Panc1 (cell line): ENCODE measurements around the gene EYS. TPM values are rescaled to one million over a fixed set of nuclear protein-coding genes. Genes with fewer than 3 reads are reported as not detected.

Source experiments
- ATAC-seq: fragments of 200-7000 bp; cut with Tn5 transposase; 2 replicates; pipeline ENCODE4 v1.9.1; 2020; ENCODE audit warnings: mild to moderate bottlenecking, moderate library complexity
- BruUV-seq: library from RNA; stranded (reverse); fragments of 400-500 nt; replicated peaks from 2 replicates; lab custom pipeline; 2021; lab: Mats Ljungman, UMichigan
- CTCF ChIA-PET: fragments of 300-600 bp; sonication (Branson Sonifier 250); formaldehyde crosslinking; loops from one replicate; lab custom pipeline; 2022; ENCODE audit warnings: antibody characterized with exemption; lab: Charles Lee
- POLR2A ChIA-PET: fragments of 300-600 bp; sonication (Branson Sonifier 250); formaldehyde crosslinking; loops from one replicate; lab custom pipeline; 2022; ENCODE audit warnings: antibody characterized with exemption; lab: Charles Lee
- DNase-seq: peaks from one replicate; pipeline ENCODE4 v3.0.0-alpha.2; 2010; ENCODE audit warnings: low read depth, low spot score
- H3K27ac ChIP-seq: 2 replicates; pipeline ENCODE4 v1.5.1; 2011; ENCODE audit warnings: mild to moderate bottlenecking, low read length, inconsistent platforms
- H3K27me3 ChIP-seq: fragments of 200-500 bp; sonication (Bioruptor generic); 2 replicates; pipeline ENCODE4 v1.6.0; 2014; ENCODE audit warnings: low read length, inconsistent platforms; ENCODE audit not compliant: control insufficient read depth, insufficient read depth
- H3K36me3 ChIP-seq: fragments of 200-500 bp; sonication (Bioruptor generic); 2 replicates; pipeline ENCODE4 v1.5.1; 2014; ENCODE audit warnings: inconsistent platforms, mild to moderate bottlenecking, low read length, moderate library complexity; ENCODE audit not compliant: control insufficient read depth, insufficient read depth
- H3K4me1 ChIP-seq: 2 replicates; pipeline ENCODE4 v1.5.1; 2011; ENCODE audit warnings: inconsistent platforms, mild to moderate bottlenecking, low read length, moderate library complexity; ENCODE audit not compliant: control insufficient read depth, insufficient read depth
- H3K4me3 ChIP-seq, 2 experiments: 2 replicates each; pipeline ENCODE4 v1.5.1; 2011 to 2012; ENCODE audit warnings: low read depth in 2 of 2, low read length in 2 of 2, mild to moderate bottlenecking in 2 of 2, inconsistent platforms in 1 of 2, moderate library complexity in 1 of 2
- H3K9me3 ChIP-seq: fragments of 200-500 bp; sonication (Bioruptor generic); 2 replicates; pipeline ENCODE4 v1.5.1; 2014; ENCODE audit warnings: low read depth, mild to moderate bottlenecking, inconsistent platforms, low read length, moderate library complexity; ENCODE audit not compliant: control insufficient read depth, insufficient read depth
- POLR2AphosphoS5 ChIP-seq: IDR thresholded peaks from 2 replicates; pipeline ENCODE4 v1.6.1; 2012; ENCODE audit warnings: mild to moderate bottlenecking, low read depth, low read length, moderate library complexity
- SIN3A ChIP-seq: IDR thresholded peaks from 2 replicates; pipeline ENCODE4 v1.6.1; 2012; ENCODE audit warnings: low read depth, mild to moderate bottlenecking, low read length, moderate library complexity, borderline replicate concordance; ENCODE audit not compliant: insufficient read depth
- TCF7L2 ChIP-seq: IDR thresholded peaks from 2 replicates; pipeline ENCODE4 v1.6.1; 2011; ENCODE audit warnings: mild to moderate bottlenecking, low read depth, low read length, inconsistent platforms
- in situ Hi-C: cut with HindIII; loops from 2 replicates; pipeline ENCODE4 v1.10.0; 2016; ENCODE audit warnings: low sequenced_read_pairs, low pct_unique_long_range_greater_than_20kb
- intact Hi-C: fragments of 100-400 bp; cut with micrococcal nuclease; formaldehyde crosslinking; loops from one replicate; pipeline ENCODE4 v1.10.0; 2022; ENCODE audit not compliant: unreplicated experiment
- total RNA-seq: library from RNA; stranded (reverse); gene quantifications from one replicate; pipeline ENCODE4 v1.2.1, GENCODE V29; 2021; ENCODE audit not compliant: unreplicated experiment
- TF ChIP-seq, protein P1 (sequence below), 2 experiments: IDR thresholded peaks; 2 replicates each; pipeline ENCODE4 v1.6.1; 2011 to 2012; ENCODE audit warnings: low read depth in 2 of 2, control low read depth in 1 of 2, low read length in 1 of 2, mild to moderate bottlenecking in 1 of 2, moderate library complexity in 1 of 2; ENCODE audit not compliant: insufficient read depth in 1 of 2
- TF ChIP-seq, protein P2 (sequence below): fragments of 450-650 bp; IDR thresholded peaks from 2 replicates; pipeline ENCODE4 v1.5.1; 2017; ENCODE audit warnings: mild to moderate bottlenecking

EYS gene
- total RNA-seq, 1 experiment from 2014 or later = not detected

DNA sequence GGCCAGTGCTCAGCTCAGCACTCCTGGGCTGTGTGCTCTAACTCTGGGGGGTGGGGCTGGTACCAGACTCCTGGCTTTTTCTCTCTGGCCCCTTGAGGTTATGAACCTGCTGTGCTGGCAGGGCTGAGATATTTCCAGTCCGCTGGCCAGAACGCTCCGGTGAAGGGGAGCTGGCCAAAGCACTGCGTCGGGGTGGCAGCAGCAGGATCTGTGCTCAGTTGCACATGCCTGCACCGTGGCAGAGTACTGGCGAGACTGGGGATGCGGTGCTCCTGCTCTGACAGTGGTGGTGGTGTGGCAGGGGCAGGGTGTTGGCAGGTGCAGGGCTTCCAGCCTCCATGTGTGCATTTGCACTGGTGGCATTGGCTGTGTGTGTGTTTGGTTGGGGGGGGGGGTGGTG is 1697.0 kb downstream of the EYS start:
- TF ChIP-seq TCF7L2 (no peak), POLR2AphosphoS5 (no peak), SIN3A (no peak)
- TF ChIP-seq, protein P1, sequence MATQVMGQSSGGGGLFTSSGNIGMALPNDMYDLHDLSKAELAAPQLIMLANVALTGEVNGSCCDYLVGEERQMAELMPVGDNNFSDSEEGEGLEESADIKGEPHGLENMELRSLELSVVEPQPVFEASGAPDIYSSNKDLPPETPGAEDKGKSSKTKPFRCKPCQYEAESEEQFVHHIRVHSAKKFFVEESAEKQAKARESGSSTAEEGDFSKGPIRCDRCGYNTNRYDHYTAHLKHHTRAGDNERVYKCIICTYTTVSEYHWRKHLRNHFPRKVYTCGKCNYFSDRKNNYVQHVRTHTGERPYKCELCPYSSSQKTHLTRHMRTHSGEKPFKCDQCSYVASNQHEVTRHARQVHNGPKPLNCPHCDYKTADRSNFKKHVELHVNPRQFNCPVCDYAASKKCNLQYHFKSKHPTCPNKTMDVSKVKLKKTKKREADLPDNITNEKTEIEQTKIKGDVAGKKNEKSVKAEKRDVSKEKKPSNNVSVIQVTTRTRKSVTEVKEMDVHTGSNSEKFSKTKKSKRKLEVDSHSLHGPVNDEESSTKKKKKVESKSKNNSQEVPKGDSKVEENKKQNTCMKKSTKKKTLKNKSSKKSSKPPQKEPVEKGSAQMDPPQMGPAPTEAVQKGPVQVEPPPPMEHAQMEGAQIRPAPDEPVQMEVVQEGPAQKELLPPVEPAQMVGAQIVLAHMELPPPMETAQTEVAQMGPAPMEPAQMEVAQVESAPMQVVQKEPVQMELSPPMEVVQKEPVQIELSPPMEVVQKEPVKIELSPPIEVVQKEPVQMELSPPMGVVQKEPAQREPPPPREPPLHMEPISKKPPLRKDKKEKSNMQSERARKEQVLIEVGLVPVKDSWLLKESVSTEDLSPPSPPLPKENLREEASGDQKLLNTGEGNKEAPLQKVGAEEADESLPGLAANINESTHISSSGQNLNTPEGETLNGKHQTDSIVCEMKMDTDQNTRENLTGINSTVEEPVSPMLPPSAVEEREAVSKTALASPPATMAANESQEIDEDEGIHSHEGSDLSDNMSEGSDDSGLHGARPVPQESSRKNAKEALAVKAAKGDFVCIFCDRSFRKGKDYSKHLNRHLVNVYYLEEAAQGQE (IDR thresholded peaks at IDR 0.05; ENCODE audit: insufficient read depth in 1 of 2, low read depth in 2 of 2, low read length in 1 of 2) = no peak
- TF ChIP-seq, protein P2, sequence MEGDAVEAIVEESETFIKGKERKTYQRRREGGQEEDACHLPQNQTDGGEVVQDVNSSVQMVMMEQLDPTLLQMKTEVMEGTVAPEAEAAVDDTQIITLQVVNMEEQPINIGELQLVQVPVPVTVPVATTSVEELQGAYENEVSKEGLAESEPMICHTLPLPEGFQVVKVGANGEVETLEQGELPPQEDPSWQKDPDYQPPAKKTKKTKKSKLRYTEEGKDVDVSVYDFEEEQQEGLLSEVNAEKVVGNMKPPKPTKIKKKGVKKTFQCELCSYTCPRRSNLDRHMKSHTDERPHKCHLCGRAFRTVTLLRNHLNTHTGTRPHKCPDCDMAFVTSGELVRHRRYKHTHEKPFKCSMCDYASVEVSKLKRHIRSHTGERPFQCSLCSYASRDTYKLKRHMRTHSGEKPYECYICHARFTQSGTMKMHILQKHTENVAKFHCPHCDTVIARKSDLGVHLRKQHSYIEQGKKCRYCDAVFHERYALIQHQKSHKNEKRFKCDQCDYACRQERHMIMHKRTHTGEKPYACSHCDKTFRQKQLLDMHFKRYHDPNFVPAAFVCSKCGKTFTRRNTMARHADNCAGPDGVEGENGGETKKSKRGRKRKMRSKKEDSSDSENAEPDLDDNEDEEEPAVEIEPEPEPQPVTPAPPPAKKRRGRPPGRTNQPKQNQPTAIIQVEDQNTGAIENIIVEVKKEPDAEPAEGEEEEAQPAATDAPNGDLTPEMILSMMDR = no peak
- no peak overlapping the region for H3K27ac ChIP-seq
- H3K27me3 ChIP-seq = no peaks in the 10 kb centered on the region
- BruUV-seq = no TSS peak
- H3K4me3 ChIP-seq = no peak overlapping the region
- DNase-seq (no peak), ATAC-seq (no peak)
- POLR2A ChIA-PET = no interaction called here
- CTCF ChIA-PET = no interaction called here
- no peaks in the 10 kb centered on the region for H3K36me3 ChIP-seq
- in situ Hi-C loops = no loop called here
- no peaks in the 10 kb centered on the region for H3K9me3 ChIP-seq
- intact Hi-C loops = no loop called here
- no peaks in the 10 kb centered on the region for H3K4me1 ChIP-seq

DNA sequence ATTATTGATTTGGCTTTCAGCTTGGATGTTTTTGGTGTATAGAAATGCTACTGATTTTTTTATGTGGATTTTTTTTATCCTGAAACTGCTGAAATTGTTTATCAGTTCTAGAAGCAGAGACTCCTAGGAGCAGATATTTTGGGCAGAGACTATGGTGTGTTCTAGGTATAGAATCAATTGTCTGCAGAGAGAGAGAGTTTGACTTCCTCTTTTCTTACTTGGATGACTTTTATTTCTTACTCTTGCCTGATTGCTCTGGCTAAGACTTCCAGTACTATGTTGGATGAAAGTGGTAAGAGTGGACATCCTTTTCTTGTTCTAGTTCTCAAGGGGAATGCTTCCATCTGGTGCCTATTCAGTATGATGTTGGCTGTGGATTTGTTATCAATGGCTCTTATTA is 1700.8 kb downstream of the EYS start:
- no peak for ATAC-seq
- H3K27me3 ChIP-seq = no peaks in the 10 kb centered on the region
- no peak overlapping the region for H3K4me3 ChIP-seq
- BruUV-seq = no TSS peak
- no peak for DNase-seq
- intact Hi-C loops (no loop called here), in situ Hi-C loops (no loop called here)
- CTCF ChIA-PET = interaction anchor here (0.6 kb wide), 1 partner anchor 42 kb away, joined by 4 read pairs; no protein-coding TSS in a partner anchor
- no peaks in the 10 kb centered on the region for H3K9me3 ChIP-seq
- H3K36me3 ChIP-seq = no peaks in the 10 kb centered on the region
- POLR2A ChIA-PET = no interaction called here
- H3K4me1 ChIP-seq = no peaks in the 10 kb centered on the region
- TF ChIP-seq, protein P2 = no peak
- no peak for TF ChIP-seq POLR2AphosphoS5
- TF ChIP-seq TCF7L2 = no peak
- TF ChIP-seq, protein P1 (IDR thresholded peaks at IDR 0.05; ENCODE audit: insufficient read depth in 1 of 2, low read depth in 2 of 2, low read length in 1 of 2) = no peak
- no peak for TF ChIP-seq SIN3A
- H3K27ac ChIP-seq = no peak overlapping the region
